ENCODE measurements around the gene SLC12A7.

Gene SLC12A7

GRCh38 chr5:1111241-1111726, 579 bp downstream of the SLC12A7 start:
- TF ChIP-seq, protein P1, sequence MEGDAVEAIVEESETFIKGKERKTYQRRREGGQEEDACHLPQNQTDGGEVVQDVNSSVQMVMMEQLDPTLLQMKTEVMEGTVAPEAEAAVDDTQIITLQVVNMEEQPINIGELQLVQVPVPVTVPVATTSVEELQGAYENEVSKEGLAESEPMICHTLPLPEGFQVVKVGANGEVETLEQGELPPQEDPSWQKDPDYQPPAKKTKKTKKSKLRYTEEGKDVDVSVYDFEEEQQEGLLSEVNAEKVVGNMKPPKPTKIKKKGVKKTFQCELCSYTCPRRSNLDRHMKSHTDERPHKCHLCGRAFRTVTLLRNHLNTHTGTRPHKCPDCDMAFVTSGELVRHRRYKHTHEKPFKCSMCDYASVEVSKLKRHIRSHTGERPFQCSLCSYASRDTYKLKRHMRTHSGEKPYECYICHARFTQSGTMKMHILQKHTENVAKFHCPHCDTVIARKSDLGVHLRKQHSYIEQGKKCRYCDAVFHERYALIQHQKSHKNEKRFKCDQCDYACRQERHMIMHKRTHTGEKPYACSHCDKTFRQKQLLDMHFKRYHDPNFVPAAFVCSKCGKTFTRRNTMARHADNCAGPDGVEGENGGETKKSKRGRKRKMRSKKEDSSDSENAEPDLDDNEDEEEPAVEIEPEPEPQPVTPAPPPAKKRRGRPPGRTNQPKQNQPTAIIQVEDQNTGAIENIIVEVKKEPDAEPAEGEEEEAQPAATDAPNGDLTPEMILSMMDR (IDR thresholded peaks at IDR 0.05), result no peak

DNA sequence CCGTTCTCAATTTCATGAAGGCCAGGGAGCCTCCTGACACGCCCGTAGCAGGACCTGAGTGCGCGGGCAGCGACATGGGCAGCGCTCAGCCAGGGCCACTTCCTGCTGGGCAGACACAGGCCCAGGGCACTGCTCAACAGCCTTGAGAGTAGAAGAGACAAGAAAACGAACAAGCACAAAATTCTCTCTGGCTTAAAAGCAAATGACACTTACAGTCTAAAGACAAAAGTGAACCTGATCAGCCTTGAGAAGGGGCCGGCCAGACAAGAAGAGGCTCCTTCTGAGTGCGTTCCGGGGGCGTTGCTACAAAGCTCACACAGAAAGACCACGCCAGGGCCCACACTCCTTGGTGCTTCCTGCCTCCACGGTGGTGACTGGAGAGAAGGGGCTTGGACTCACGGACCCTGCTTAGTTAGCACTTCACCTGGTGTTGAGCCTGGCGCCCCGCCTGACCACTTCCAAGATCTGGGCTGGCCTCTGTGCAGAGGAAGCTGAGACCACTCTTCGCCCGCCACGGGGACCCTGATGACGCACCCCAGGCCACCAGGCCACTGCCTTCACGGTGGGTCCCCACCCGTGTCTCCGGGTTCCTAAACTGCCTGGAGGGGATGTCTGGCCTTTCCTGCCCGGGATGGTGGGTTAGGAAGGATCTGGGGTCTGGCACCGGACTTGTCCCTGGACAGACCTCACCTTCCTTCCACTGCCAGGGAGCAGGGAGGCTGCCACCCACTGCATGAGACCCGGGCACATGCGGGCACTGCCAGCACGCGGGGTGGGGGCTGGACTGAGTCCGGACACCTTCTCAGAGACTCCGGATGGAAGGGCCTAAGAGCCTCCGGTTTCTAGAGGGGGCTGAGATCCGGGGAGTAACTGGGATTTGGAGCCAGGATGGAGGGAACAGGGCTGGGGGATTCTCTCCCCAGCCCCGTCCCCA, 1.3 kb downstream of the SLC12A7 start:
- H3K27me3 Mint-ChIP-seq (ENCODE audit: low read depth, poor library complexity), result peaks cover 11% of the 10 kb centered on the region
- no peaks in the 10 kb centered on the region for H3K9me3 Mint-ChIP-seq
- H3K36me3 Mint-ChIP-seq (ENCODE audit: low read depth), result no peaks in the 10 kb centered on the region
- H3K4me1 Mint-ChIP-seq, result peaks cover 42% of the 10 kb centered on the region
- H3K4me3 Mint-ChIP-seq, result peak overlapping the region; percentile 84
- TF ChIP-seq, protein P1 (IDR thresholded peaks at IDR 0.05), result no peak
- no peak for DNase-seq
- no peak overlapping the region for H3K27ac Mint-ChIP-seq

More at GRCh38 chr5:1111241-1111726, 579 bp downstream of the SLC12A7 start:
- peak overlapping the region; percentile 84 for H3K4me3 Mint-ChIP-seq
- H3K36me3 Mint-ChIP-seq (ENCODE audit: low read depth), result no peaks in the 10 kb centered on the region
- no peak overlapping the region for H3K27ac Mint-ChIP-seq
- peaks cover 37% of the 10 kb centered on the region for H3K4me1 Mint-ChIP-seq
- H3K27me3 Mint-ChIP-seq (ENCODE audit: low read depth, poor library complexity), result peaks cover 11% of the 10 kb centered on the region
- DNase-seq, result peak; percentile 67
- H3K9me3 Mint-ChIP-seq, result no peaks in the 10 kb centered on the region

GRCh38 chr5:1109542-1110306, 2.1 kb downstream of the SLC12A7 start:
- TF ChIP-seq, protein P1 (IDR thresholded peaks at IDR 0.05), result no peak
- no peaks in the 10 kb centered on the region for H3K9me3 Mint-ChIP-seq
- DNase-seq, result no peak
- peaks cover 44% of the 10 kb centered on the region for H3K4me1 Mint-ChIP-seq
- H3K27me3 Mint-ChIP-seq (ENCODE audit: low read depth, poor library complexity), result peaks cover 7% of the 10 kb centered on the region
- no peaks in the 10 kb centered on the region for H3K36me3 Mint-ChIP-seq (ENCODE audit: low read depth)
- H3K4me3 Mint-ChIP-seq, result peak overlapping the region; percentile 84
- H3K27ac Mint-ChIP-seq, result no peak overlapping the region

DNA sequence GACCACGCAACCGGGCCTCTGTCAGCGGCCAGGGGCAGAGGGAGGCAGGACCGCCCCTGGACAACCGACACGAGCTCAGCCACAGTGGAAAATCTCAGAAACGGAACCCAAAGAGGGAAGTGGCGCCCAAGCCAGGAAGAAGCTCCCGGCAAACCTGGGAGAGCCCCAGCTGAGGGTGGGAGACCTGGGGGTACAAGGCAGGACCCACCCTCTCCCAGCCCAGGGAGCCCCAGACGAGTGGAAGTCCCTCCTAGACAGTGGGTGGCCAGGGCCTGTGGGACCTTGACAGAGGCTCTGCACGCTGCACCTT, 3.0 kb downstream of the SLC12A7 start:
- Mint-ChIP-seq H3K4me3 (no peak overlapping the region), H3K9me3 (no peaks in the 10 kb centered on the region), H3K4me1 (peaks cover 51% of the 10 kb centered on the region), H3K27ac (no peak overlapping the region), H3K27me3 (ENCODE audit: low read depth, poor library complexity) (peaks cover 4% of the 10 kb centered on the region), H3K36me3 (ENCODE audit: low read depth) (no peaks in the 10 kb centered on the region)
- no peak for DNase-seq
- TF ChIP-seq, protein P1 (IDR thresholded peaks at IDR 0.05), result no peak

GRCh38 chr5:1108023-1108864, 3.6 kb downstream of the SLC12A7 start:
- no peak overlapping the region for H3K4me3 Mint-ChIP-seq
- DNase-seq, result no peak
- no peak overlapping the region for H3K27ac Mint-ChIP-seq
- TF ChIP-seq, protein P1 (IDR thresholded peaks at IDR 0.05), result no peak
- H3K27me3 Mint-ChIP-seq (ENCODE audit: low read depth, poor library complexity), result peaks cover 2% of the 10 kb centered on the region
- H3K4me1 Mint-ChIP-seq, result peaks cover 56% of the 10 kb centered on the region
- H3K36me3 Mint-ChIP-seq (ENCODE audit: low read depth), result no peaks in the 10 kb centered on the region
- H3K9me3 Mint-ChIP-seq, result no peaks in the 10 kb centered on the region
